HG02970 (cell line): ENCODE measurements around the gene ANTXR1.

Source experiments
- ATAC-seq: cut with Tn5 transposase; IDR thresholded peaks from one replicate; pipeline ENCODE4 v1.9.1; 2021; ENCODE audit warnings: mild to moderate bottlenecking, moderate library complexity, moderate number of reproducible peaks; ENCODE audit not compliant: unreplicated experiment, low FRiP score

ANTXR1 gene

DNA sequence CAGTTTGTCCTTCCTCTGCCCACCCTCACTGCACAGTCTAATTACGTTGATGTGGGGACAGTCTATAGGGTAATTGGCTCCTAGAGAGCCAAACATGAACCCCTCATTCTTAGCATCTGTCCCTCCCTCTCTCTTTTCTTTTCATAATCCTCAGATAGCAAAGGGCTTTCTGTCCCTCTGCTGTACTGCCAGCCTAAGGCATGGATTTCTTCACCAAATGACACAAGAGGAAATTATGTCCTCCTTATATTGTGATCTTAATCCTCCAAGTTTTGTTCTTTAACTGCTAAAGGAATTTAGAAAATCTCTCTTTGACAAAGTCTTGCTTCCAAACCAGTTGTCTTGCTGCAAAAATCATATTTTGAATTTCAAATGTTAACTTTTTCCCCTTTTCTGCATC, 18.5 kb downstream of the ANTXR1 start:
- no peak for ATAC-seq

DNA sequence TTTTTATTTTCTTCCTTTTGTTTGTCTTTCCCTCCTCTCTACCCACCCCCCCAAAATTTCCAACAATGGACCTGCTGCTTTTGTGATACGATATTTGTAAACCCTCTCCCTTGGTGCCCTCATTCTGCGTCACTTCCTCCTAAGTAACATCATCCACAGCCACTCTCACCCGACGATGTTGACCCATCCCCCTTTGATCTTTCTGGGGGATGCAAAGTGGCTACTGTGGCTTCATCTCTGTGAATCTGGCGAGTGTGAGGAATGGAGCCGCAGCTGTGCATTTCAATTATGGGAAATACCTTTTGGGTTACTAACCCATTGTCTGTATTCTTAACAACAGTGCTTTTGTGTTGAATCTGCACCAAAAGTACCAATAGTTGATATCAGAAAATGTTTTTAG, 19.4 kb downstream of the ANTXR1 start:
- ATAC-seq, result no peak

DNA sequence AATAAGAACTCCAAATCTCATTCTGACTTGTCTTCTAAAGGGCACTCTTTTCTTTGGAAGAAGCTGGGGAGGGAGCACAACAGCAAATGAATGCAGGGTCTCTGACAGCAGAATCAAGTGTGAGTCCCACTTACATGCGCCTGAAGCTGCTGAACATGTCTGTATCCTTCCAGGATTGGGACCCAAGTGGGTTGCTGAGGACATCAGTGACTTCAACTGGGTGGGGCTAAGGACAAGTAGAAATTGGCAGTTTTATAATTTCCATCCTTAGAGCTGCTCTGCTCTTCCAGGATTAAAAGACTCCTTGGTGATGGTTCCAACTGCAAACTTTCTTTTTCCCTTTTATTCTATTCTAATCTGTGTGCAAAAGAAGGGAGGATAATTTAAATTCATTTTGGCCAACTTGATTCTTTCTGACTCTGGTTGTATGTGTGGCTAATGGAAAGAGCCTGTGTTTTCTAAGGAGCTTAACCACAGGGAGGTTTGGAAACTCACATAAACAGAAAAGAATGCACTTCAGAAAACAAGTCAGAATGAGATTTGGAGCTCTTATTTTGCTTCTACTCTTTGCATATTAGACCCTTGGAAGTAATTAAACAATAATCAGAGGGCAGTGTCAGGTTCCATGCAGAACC, 20.6 kb downstream of the ANTXR1 start:
- no peak for ATAC-seq

DNA sequence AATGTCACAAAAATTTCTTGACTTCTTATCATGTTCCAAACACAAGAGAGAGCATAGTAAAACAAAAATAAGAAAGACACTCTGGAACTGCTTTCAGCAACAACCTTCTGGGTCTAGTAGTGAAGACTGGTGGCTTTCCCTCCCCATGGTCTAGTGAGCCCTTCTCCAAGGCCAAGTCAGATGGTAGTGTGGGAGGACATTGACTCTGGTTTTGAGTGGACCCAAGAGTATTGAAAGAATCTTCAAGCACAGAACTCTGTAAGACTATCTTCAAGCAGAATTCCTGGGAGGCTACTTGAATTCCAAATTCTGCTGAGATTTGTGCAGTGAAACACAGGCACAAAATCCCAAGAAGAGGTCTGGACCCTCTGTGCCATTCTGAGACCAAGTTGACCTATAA, 21.1 kb downstream of the ANTXR1 start:
- ATAC-seq, result no peak

DNA sequence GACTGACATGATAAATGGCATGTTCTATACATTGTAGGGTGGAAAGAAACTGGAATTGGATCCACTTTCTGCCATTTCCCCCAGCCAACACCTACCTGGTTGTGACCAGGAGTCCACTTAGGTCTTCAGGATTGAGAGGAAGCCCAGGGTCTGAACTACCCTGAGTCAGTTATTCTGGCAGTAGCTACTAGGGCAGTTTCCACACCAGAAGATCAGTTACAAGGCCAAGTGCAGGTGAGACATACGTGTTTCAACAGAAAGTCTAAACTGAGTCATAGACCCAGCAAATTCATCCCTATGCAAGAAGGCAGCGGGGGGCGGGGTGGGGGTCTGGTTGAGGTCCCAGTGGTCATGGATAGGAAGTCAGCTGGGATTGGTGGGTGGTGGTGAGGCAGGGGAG, 21.9 kb downstream of the ANTXR1 start:
- ATAC-seq, result no peak

DNA sequence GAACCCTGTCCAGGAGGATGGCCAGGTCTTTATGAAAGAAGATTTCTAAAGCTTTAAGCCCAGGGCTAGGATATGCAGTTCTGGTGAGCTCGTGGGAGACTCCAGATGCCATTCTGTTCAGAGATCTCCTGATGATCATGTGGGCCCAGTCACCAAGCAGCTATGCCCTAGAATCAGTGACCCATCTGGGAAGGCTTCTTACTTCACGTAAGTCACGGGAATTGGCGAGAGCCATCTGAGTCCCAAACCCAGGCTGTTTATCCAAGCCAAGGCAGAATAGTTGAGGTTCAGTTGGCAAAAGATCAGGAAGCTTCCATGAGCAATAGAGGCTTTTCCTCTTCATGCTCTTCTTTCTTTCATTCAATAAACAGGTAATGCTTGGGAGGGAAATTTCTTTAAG, 23.9 kb downstream of the ANTXR1 start:
- no peak for ATAC-seq

DNA sequence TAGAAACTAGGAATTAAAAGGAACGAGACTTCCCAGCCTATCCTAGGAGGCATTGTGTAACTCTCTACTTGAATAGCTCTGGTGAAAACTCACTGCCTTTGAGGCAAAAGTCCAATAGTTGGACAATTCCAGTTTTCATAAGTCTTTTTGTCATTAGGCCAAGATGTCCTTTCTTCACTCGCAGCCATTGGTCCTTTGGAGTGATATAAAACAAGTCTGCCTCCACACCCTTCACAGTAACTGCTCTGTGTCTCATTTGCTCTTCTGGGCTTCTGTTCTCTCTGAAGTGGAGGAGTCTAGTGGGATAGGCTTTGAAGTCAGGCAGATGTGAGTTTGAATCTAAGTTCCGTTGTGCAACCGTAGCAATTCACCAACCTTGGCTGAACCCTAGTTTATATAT, 28.2 kb downstream of the ANTXR1 start:
- no peak for ATAC-seq

DNA sequence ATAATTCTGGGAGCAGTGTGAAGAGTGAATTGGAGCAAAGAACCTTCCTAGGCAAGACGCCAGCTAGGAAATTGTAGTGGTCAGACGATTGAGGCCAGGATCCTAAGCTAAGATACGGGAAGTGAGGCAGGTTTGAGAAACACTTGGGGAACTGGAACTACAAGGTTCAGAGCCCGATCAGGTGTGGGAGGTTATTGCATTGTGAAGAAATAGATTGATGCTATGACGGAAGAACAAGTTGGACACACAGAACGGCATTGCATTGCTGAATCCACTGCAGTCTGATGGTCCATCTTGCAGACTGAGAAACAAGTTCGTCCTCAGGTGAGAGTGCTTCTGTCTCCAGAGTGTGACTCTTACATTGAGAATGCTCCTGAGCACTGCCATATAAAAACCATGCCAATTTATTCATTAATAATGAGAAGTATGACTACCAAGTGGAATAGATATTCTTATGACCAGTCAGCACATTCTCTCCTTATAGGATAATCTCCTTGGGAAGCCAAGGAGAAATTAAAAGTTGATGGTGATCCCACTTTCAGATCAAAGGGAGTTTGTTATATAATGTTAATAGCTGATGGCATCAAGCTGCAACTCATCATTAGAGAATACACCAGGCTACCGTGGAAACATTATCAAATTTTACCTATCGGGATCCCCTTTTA, 30.9 kb downstream of the ANTXR1 start:
- no peak for ATAC-seq

DNA sequence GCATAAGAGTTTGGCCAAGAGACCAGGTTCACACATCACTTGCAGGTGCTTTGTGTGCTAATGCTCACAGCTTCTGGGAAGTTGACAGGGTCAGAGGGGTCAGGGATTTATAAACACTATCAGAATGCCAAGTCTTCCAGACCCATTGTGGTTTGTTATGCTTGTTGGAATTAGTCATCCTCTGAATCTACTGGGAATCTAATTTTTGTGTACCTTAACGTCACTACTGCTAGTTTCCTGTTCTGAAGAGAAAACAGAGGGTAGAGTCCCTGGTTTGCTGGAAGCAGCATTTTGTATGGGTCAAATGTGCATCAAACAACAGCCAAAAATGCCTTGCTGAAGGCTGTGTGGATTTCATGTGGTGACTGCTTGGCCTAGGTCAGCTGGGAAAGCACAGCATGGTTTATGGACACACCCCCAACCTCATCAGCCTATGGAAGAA, 33.3 kb downstream of the ANTXR1 start:
- ATAC-seq, result no peak

DNA sequence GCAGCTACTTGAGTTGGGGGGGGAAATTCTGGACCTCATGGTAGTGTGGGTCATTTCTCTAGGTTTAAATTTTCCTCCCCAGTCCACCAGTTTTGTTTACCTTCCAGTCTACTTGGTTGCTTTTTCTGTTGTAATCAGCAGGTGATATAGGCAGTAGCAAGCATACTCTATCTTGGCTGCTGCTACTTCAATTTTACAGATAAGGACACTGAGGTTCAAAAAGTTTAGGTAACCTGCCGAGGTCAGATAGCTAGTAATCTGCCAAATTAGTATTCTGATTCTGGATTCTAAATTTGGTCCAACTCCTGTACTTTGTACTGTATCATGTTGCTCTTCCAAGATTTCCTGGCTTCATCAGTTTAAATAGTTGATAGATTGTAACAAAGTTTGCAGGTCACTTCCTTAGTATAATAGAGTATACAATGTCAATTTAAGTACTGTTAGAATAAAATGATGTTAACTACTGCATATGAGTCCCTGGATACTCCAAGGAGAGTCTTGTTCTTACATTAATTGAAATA, 34.7 kb downstream of the ANTXR1 start:
- no peak for ATAC-seq

DNA sequence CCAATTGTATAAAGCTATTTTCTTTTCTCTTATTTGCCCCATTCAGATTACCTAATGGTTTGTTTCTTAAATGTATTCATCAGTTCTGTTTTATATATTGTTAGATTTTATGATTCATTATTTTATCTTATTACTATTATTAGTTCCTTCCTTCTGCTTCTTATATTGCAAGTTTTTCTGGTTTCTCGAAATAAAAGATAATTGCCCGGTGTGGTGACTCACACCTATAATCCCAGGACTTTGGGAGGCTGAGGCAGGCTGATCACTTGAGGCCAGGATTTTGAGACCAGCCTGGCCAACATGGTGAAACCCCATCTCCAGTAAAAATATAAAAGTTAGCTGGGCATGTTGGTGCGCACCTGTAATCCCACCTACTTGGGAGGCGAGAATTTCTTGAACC, 37.8 kb downstream of the ANTXR1 start:
- no peak for ATAC-seq

DNA sequence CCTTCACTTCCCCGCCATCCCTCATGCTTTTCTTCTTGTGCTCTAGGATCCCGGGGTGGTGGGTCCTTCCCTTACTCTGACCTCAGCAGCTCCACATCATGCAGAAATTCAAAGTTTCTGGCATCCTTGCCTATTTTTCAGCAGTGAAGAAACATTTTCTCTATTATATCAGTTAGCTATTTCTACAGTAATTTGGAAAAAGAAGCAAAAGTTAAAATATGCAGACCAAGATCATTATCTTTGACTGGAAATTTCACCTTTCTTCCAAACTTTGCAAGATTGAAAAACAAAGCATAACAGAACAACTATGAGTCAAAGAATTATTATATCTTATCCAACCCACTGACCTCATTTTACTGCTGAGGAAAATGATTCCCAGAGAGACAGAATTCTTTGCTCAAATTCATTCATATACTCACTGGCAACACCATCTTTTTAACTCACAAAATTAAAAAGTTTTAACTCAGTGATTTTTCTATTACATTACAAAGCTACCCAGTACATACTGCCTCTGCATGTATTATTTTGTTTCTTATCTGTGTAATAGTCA, 40.5 kb downstream of the ANTXR1 start:
- no peak for ATAC-seq

DNA sequence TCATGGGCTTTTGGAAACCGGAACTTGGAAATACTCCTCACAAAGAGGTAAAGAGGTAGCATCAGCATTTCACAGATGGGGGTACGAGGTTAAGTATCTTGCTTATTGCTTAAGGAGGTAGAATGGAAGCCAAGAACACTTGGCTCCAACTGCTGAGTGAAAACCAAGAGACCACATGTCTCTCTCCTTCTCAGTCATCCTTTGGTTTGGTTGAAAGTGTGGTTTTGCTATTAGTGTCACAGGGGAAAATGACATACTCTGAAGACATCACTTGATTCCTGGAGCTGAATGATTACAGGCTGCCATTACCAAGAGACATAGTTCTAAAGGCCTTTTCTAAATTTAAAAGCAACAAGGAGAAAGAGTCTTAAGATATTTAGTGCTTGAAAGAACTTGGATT, 41.5 kb downstream of the ANTXR1 start:
- no peak for ATAC-seq

DNA sequence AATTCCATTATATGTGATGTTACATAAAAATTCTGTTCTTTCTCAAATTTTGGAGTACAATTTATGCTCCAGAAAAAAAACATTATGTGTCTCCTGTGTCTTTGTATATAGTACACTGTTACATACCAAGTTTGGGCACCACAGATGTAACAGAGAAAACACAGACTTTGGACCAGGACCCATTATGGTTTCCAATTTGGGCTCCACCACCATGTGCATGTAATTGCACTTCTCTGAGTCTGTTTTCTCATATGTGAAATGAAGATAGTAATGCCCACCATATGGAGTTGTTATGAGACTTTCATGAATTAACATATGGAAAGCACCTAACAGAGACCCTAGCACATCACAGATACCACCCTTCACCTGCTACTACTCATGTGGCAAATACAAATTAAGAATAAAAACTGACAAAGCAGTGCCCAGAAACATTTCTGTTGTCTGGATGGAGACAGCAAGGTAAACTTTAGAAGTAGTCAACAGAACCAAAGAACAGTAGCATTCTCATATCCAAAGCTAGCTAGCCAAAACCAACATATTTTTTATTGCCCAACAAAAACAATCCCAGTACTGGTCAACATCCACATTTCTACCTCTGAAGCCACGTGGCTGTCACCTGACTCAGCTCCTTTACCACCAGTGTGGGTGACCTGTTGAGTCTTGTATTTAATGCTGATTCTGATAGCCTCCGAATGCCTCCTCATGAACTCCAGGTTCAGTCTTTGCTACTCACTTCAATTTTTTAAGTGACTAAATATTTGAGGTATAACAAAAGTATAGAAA, 42.9 kb downstream of the ANTXR1 start:
- ATAC-seq, result no peak

DNA sequence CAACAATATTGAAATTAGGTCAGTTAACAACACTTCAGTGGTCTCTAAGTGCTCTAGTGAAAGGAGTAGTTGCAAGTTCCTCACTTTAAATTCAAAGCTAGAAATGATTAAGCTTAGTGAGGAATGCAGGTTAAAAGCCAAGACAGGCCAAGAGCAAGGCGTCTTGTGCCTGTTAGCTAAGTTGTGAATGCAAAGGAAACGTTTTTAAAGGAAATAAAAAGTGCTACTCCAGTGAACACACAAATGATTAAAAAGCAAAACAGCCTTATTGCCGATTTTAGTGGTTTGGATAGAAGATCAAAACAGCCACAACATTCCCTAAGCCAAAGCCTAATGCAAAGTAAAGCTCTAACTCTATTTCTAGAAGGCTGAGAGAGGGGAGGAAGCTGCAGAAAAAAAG, 44.7 kb downstream of the ANTXR1 start:
- no peak for ATAC-seq

DNA sequence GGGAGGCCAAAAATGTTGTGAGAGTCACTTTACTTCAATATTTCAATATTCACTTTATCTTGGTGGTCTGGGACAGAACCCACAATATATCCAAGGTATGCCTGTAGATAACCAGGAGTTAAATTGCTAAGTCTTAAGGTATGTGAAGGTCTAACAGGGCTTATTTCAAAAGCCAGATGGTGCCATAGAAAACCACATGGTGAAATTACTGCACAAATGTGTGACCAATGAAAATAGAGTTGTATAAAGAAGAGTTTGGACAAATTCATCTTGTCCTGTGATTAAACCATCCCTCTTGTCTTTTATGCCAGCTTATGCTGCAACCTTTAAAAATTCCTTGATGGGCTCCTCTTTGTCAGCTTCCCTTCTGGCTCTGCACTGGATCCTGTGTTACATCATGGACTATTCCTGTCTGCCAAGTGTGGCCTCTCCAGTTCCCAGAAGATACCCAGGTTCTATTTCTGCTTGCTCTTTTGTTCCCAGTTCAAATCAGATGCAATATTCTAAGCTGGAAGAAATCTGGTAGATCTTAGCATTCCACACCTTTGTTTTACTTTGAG, 46.8 kb downstream of the ANTXR1 start:
- ATAC-seq, result no peak

DNA sequence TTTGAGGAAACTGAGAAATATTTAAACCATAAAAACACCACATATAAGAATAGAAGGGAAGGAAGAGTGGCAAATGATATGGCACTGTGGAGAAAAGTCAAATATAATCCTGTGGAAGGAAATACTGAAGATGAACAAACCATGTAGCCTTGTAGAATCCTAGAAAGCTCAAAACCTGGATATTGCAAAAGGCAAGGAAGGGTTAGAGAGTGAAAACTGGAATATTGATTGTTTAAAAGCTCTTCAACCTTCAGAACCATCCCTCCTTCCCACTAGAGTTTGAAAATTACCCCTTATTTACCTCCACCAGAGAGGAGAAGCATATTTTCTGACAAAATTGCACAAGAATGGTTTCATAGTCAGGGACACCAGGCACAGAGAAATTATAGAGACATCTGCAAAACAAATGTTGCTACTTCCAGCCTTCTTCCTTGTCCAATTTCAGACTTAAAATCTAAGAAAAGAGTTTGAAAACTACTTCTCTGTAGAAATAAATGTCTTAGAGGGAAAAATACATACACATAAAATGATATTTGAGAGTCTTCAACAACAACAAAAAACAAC, 48.0 kb downstream of the ANTXR1 start:
- no peak for ATAC-seq

DNA sequence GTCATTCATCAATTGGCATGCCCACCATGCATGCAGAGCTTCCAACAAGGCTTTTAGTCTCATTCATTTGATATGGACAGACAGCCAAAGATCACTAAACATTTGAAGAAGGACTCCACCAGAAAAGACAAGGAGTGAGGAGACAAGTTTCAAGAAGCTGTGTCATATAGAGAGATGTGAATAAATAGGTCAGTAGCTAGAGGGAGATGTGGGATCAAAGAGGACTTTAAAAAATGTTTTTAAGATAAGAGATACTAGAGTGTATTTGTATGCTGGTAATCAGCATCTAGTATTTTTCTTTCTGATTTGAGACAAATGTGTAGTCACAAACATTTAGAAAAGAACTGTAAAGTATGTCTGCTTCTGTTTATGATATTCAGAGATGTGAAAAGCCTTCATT, 48.5 kb downstream of the ANTXR1 start:
- ATAC-seq, result no peak

DNA sequence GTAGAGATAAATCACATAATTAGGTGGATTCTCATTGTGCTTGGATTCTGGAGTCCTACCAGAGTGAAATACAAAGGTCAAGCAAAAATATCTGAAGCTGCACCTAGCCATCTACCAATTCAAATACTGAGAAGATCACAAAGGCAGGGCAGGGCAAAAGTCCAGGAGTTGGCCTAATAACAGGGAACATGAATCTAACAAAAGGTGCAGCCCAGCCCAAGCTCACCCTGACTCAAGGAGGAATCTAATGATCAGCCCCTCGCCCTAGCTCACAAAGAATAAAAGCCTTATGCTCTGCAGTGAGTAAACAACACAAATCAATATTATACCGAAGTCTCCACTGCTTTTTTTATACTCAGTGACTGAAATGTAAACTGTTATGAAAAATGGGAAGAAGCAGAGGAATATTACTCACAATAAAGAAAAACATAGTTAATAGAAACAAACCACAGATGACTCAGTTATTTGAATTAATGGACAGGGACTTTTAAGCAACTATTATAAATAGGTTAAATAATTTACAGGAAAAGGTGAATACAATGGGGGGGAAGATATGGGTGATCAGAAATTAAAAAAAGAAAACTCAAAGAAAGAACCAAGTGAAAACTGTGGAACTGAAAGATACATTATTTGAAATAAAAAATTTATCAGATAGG, 49.5 kb downstream of the ANTXR1 start:
- ATAC-seq, result no peak

DNA sequence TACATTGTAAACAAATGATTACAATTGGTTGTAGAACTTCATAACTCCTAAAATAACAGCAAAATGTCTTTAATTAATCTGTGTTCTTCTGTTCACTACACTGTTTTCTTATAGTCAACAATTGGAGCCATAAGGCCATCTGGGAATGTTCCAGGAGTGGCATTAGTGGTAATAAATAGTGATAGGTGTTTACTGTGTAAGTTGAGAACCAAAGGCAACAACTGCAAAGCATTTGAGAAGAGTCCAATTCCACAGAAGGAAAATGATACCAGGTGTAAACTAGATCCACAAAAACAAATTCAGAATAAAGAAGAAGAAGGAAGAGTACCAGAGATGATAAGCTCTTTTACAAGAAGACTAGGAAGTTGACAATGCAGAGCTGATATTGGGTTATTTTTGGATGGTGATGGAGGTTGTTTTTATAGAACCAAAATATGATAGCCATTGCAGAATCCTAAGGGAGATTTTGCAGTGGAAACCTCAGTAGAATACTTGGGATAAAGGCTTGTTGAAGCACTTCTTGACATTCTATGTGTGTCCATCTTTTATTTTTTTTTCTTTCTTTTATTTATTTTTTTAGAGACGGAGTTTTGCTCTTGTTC, 52.9 kb downstream of the ANTXR1 start:
- ATAC-seq, result no peak
